ENCODE measurements around the gene TRMT5.

GRCh38 chr14:60973070-60973469 is 7.8 kb downstream of the TRMT5 start:
- TF ChIP-seq CTCF (IDR thresholded peaks at IDR 0.05) (no peak), POLR2A (IDR thresholded peaks at IDR 0.05) (no peak)

Data from uterus (tissue), 2 donors.